Endothelial cell (in vitro differentiated cells): ENCODE results near the gene SYT3. TPM values are rescaled to one million over a fixed set of nuclear protein-coding genes. Genes with fewer than 3 reads are reported as not detected.
"Not testable (repeated sequence)": the region's sequence is repeated elsewhere in the genome, so short reads cannot be mapped to it uniquely, and the experiment has no call there.

Source experiments
- DNase-seq: peaks from one replicate; pipeline ENCODE4 v3.0.0; 2021; ENCODE audit warnings: low spot score
- H3K27ac Mint-ChIP-seq: one replicate; pipeline ENCODE4 v1.8.0; 2021; ENCODE audit warnings: mixed read lengths, inconsistent platforms; ENCODE audit not compliant: unreplicated experiment
- H3K27me3 Mint-ChIP-seq: one replicate; pipeline ENCODE4 v1.8.0; 2021; ENCODE audit warnings: mild to moderate bottlenecking, moderate library complexity, mixed read lengths, inconsistent platforms; ENCODE audit not compliant: unreplicated experiment
- H3K36me3 Mint-ChIP-seq: one replicate; pipeline ENCODE4 v1.8.0; 2021; ENCODE audit warnings: mild to moderate bottlenecking, low read depth, mixed read lengths, inconsistent platforms; ENCODE audit not compliant: unreplicated experiment
- H3K4me1 Mint-ChIP-seq: one replicate; pipeline ENCODE4 v1.8.0; 2021; ENCODE audit warnings: mild to moderate bottlenecking, mixed read lengths, inconsistent platforms; ENCODE audit not compliant: unreplicated experiment
- H3K4me3 Mint-ChIP-seq: one replicate; pipeline ENCODE4 v1.8.0; 2021; ENCODE audit warnings: mild to moderate bottlenecking, mixed read lengths, inconsistent platforms; ENCODE audit not compliant: unreplicated experiment
- H3K9me3 Mint-ChIP-seq: one replicate; pipeline ENCODE4 v1.8.0; 2021; ENCODE audit warnings: mixed read lengths, inconsistent platforms; ENCODE audit not compliant: unreplicated experiment
- total RNA-seq: library from RNA; stranded (reverse); fragmentation: NEBNext Ultra II Directional; extraction: Animal tissue kit (Norgen Biotek cat#: 25700); gene quantifications from one replicate; pipeline ENCODE4 v1.2.1, GENCODE V29; 2021; ENCODE audit not compliant: unreplicated experiment
- TF ChIP-seq, protein P1 (sequence below): fragments of 200-600 bp; sonication (generic); IDR thresholded peaks from one replicate; pipeline ENCODE4 v1.5.0; 2021; ENCODE audit warnings: antibody characterized with exemption; ENCODE audit not compliant: unreplicated experiment

The SYT3 gene
- total RNA-seq, 1 donor from 2014 or later, result 0.15 TPM

DNA sequence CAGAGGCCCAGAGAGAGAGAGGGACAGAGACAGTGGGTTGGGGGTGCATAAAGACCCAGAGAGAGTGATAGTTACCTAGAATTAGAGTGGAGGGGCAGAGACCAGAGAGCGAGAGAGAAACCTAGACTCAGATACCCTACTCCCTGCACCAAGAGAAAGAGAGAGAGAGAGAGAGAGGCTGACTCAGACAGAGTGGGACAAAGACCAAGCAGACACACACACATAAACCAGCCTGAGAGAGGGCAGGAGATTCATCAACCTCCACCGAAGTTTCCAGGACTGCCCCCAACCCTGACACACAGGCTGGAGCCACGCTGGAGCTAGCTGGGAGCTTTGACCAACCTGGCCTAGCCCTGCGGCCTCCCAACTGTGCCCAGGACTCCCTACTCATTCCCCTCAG lies 12.9 kb downstream of the SYT3 start:
- Mint-ChIP-seq H3K4me3 (no peak overlapping the region), H3K4me1 (no peaks in the 10 kb centered on the region), H3K9me3 (peaks cover 50% of the 10 kb centered on the region), H3K27ac (no peak overlapping the region), H3K36me3 (peaks cover 22% of the 10 kb centered on the region), H3K27me3 (peaks cover 13% of the 10 kb centered on the region)
- TF ChIP-seq, protein P1, sequence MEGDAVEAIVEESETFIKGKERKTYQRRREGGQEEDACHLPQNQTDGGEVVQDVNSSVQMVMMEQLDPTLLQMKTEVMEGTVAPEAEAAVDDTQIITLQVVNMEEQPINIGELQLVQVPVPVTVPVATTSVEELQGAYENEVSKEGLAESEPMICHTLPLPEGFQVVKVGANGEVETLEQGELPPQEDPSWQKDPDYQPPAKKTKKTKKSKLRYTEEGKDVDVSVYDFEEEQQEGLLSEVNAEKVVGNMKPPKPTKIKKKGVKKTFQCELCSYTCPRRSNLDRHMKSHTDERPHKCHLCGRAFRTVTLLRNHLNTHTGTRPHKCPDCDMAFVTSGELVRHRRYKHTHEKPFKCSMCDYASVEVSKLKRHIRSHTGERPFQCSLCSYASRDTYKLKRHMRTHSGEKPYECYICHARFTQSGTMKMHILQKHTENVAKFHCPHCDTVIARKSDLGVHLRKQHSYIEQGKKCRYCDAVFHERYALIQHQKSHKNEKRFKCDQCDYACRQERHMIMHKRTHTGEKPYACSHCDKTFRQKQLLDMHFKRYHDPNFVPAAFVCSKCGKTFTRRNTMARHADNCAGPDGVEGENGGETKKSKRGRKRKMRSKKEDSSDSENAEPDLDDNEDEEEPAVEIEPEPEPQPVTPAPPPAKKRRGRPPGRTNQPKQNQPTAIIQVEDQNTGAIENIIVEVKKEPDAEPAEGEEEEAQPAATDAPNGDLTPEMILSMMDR, result no peak
- no peak for DNase-seq

DNA sequence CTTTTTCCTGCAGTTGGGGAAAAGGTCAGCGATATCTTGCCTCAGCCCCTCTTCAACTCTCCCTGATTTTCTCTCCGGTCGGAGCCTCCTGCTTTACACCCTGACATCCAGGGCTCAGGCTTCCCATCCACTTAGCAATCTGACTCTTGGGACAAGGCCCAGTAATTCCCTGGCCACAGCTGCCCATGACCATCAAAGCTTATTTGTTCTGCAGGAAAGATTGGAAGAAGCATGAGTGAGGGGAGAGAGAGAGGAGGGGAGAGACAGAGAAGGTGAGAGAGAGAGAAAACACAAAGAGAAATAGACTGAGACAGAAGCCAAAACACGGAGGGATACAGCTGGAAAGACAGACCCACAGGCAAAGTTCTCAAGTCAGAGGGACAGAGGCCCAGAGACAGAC lies 13.7 kb downstream of the SYT3 start:
- no peak overlapping the region for H3K27ac Mint-ChIP-seq
- H3K9me3 Mint-ChIP-seq, result peaks cover 42% of the 10 kb centered on the region
- no peaks in the 10 kb centered on the region for H3K4me1 Mint-ChIP-seq
- DNase-seq, result no peak
- H3K27me3 Mint-ChIP-seq, result peaks cover 13% of the 10 kb centered on the region
- TF ChIP-seq, protein P1, result no peak
- H3K4me3 Mint-ChIP-seq, result peak overlapping the region; percentile 72
- peaks cover 22% of the 10 kb centered on the region for H3K36me3 Mint-ChIP-seq

DNA sequence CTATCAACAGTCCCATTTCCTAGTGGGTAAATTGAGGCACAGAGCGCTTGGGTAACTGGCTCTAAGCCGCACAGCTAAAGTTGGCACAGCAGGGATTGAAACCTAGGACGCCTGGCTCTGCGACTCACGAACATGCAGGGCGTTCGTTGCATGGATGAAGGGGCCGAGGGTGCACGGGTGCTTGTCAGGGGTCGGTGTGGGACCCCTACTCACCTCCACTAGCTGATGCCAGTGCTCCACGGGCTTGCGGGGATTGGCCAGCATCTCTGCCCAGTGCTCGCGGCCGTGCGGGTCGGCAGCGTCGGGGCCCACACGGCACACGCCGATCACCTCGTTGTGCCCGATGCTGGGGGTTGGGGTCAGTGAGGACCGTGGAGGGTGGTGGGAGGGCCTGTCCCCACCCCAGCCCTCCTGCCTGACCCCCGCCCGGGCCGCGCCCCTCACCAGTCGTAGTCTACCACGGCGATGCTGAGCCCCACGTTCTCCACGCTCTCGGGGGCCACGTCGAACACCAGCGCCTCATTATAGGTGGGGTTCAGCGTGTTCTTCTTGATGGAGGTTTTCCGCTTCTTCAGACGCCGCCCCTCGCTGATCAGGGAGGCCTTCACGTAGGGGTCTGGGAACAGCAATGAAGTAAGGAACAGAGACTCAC lies 14.6 kb downstream of the SYT3 start:
- no peaks in the 10 kb centered on the region for H3K4me1 Mint-ChIP-seq
- no peak for DNase-seq
- H3K27ac Mint-ChIP-seq, result no peak overlapping the region
- peaks cover 7% of the 10 kb centered on the region for H3K27me3 Mint-ChIP-seq
- peaks cover 34% of the 10 kb centered on the region for H3K9me3 Mint-ChIP-seq
- peaks cover 22% of the 10 kb centered on the region for H3K36me3 Mint-ChIP-seq
- H3K4me3 Mint-ChIP-seq, result no peak overlapping the region
- TF ChIP-seq, protein P1, result no peak

DNA sequence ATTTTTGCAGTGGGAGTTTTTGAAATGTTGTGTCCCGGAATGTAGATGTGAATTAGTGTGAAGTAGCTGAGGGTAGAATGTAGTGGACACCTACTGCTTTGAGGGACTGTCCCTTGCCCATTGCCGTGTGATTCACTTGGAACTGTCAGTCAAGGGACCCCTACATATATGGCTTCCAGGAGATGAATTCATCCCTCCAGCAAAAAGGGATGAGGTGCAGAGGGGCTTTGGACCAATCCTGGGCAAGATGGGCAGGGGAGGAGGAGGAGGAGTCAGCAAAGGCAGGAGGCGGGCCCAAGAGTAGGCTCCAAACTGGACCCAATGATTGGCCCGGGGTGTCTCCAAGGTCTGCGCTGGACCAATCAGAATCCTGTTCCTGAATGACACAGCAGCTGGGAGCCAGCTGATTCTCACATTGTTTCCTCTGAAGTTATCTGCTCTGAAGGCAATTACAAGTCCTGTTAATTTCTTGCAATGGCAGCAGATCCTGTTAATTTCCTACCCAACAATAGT lies 19.2 kb downstream of the SYT3 start:
- not testable (repeated sequence) for DNase-seq, H3K9me3 Mint-ChIP-seq, H3K36me3 Mint-ChIP-seq, H3K4me1 Mint-ChIP-seq, H3K4me3 Mint-ChIP-seq, H3K27ac Mint-ChIP-seq, H3K27me3 Mint-ChIP-seq

DNA sequence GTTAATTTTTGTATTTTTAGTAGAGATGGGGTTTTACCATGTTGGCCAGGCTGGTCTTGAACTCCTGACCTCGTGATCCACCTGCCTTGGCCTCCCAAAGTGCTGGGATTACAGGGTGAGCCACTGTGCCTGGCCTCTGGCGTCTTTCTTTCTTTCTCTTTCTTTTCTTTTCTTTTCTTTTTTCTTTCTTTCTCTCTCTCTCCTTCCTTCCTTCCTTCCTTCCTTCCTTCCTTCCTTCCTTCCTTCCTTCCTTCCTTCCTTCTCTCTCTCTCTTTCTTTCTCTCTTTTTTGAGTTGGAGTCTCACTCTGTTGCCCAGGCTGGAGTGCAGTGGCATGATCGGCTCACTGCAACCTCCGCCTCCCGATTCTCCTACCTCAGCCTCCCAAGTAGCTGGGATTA lies 20.5 kb downstream of the SYT3 start:
- not testable (repeated sequence) for H3K4me1 Mint-ChIP-seq, DNase-seq, H3K9me3 Mint-ChIP-seq, H3K27ac Mint-ChIP-seq, H3K27me3 Mint-ChIP-seq, H3K36me3 Mint-ChIP-seq, H3K4me3 Mint-ChIP-seq

DNA sequence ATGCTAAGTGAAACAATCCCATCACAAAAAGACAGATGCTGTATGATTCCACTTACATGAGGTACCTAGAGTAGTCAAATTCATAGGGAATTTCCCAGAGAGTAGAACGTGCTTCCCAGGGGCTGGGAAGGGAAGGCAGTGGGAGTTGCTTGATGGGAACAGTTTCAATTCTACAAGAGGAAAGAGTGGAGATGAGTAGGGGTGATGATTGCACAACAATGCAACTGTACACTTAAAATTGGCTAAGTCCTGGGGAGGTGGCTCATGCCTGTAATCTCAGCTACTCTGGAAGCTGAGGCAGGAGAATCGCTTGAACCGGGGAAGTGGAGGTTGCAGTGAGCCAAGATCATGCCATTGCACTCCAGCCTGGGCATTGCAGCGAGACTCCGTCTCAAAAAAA lies 21.3 kb downstream of the SYT3 start:
- H3K4me1 Mint-ChIP-seq, H3K4me3 Mint-ChIP-seq: not testable (repeated sequence)

DNA sequence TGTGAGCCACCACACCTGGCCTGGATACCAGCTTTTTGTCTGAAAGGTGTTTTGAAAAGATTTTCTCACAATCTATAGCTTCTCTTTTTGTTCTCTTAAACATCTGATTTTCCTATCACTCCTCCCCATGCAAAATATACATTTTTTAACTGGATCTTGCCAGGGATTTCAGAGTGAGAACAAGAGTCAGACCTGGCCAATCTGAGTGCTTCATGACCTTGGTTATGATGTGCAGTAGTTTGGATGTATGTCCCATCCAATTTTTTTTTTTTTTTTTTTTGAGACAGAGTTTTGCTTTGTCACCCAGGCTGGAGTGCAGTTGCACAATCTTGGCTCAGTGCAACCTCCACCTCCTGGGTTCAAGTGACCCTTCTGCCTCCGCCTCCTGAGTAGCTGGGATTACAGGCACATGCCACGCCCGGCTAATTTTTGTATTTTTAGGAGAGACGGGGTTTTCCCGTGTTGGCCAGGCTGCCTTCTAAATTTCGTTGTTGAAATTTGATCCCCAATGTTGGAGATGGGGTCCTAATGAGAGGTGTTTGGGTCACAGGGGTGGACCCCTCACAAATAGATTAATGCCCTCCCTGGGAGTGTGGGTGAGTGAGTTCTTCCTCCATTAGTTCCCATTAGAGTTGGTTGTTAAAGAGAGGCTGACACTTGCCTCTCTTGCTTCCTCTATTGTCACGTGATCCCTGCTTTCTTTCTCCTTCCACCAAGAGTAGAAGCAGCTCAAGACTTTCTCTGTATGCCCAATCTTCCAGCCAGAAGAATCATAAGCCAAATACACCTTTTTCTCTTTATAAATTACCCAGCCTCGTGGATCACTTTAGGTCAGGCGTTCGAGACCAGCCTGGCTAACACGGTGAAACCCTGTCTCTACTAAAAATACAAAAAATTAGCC lies 26.9 kb downstream of the SYT3 start:
- not testable (repeated sequence) for H3K4me1 Mint-ChIP-seq, H3K36me3 Mint-ChIP-seq, DNase-seq, H3K27me3 Mint-ChIP-seq, H3K4me3 Mint-ChIP-seq, H3K27ac Mint-ChIP-seq
- peaks cover 15% of the 10 kb centered on the region for H3K9me3 Mint-ChIP-seq

More for the DNA sequence above, 21.3 kb downstream of the SYT3 start:
- not testable (repeated sequence) for H3K9me3 Mint-ChIP-seq, DNase-seq, H3K27ac Mint-ChIP-seq, H3K27me3 Mint-ChIP-seq, H3K36me3 Mint-ChIP-seq
